Endodermal cell (in vitro differentiated cells): ENCODE data around the gene ZNF502. TPM values are rescaled to one million over a fixed set of nuclear protein-coding genes. Genes with fewer than 3 reads are reported as not detected.

Experiments
- DNase-seq: peaks from one replicate; pipeline ENCODE4 v3.0.0-alpha.2; 2017
- H3K27ac ChIP-seq: 2 replicates; pipeline ENCODE4 v1.5.1; 2013; ENCODE audit warnings: mild to moderate bottlenecking, low read depth, low read length, moderate library complexity
- H3K27me3 ChIP-seq: 2 replicates; pipeline ENCODE4 v1.6.1; 2013; ENCODE audit warnings: mild to moderate bottlenecking, low read length, moderate library complexity; ENCODE audit not compliant: insufficient read depth, control insufficient read depth, poor library complexity, severe bottlenecking
- H3K36me3 ChIP-seq: 2 replicates; pipeline ENCODE4 v1.7.0; 2013; ENCODE audit warnings: mild to moderate bottlenecking, low read length, moderate library complexity; ENCODE audit not compliant: control insufficient read depth, insufficient read depth
- H3K4me1 ChIP-seq: one replicate; pipeline ENCODE4 v1.7.0; 2013; ENCODE audit warnings: low read length; ENCODE audit not compliant: control insufficient read depth, insufficient read depth
- H3K4me3 ChIP-seq: 2 replicates; pipeline ENCODE4 v1.5.1; 2013; ENCODE audit warnings: mild to moderate bottlenecking, low read length, moderate library complexity
- H3K9ac ChIP-seq: 2 replicates; pipeline ENCODE4 v1.6.1; 2013; ENCODE audit warnings: mild to moderate bottlenecking, low read length, moderate library complexity; ENCODE audit not compliant: poor library complexity, severe bottlenecking; ENCODE audit errors: extremely low read depth
- H3K9me3 ChIP-seq: 2 replicates; pipeline ENCODE4 v1.6.1; 2013; ENCODE audit warnings: mild to moderate bottlenecking, low read length, moderate library complexity; ENCODE audit not compliant: control insufficient read depth
- H3K27ac Mint-ChIP-seq: 2 replicates; pipeline ENCODE4 v1.8.0; 2020; ENCODE audit warnings: mixed read lengths
- H3K27me3 Mint-ChIP-seq: 2 replicates; pipeline ENCODE4 v1.8.0; 2021; ENCODE audit warnings: mild to moderate bottlenecking, mixed read lengths; ENCODE audit not compliant: insufficient read depth
- H3K36me3 Mint-ChIP-seq: 2 replicates; pipeline ENCODE4 v1.8.0; 2020; ENCODE audit warnings: low read depth, mixed read lengths
- H3K4me1 Mint-ChIP-seq: 2 replicates; pipeline ENCODE4 v1.8.0; 2020; ENCODE audit warnings: mixed read lengths
- H3K4me3 Mint-ChIP-seq: 2 replicates; pipeline ENCODE4 v1.8.0; 2020; ENCODE audit warnings: mild to moderate bottlenecking, moderate library complexity, mixed read lengths
- H3K9me3 Mint-ChIP-seq: 2 replicates; pipeline ENCODE4 v1.8.0; 2020; ENCODE audit warnings: mild to moderate bottlenecking, mixed read lengths
- CTCF ChIP-seq: fragments of 200-600 bp; sonication (generic); conservative IDR thresholded peaks from 2 replicates; pipeline ENCODE4 v1.5.0; 2021; ENCODE audit warnings: antibody characterized with exemption, mild to moderate bottlenecking
- WGBS, 2 experiments: methylation state at CpG; one replicate each; pipeline versions ENCODE4 v1.1.5 to v1.1.7; 2013; ENCODE audit warnings: missing lambda C conversion rate in 2 of 2, mixed read lengths in 1 of 2; ENCODE audit not compliant: insufficient coverage in 1 of 2, insufficient read length in 1 of 2; 5-methylcytosine and 5-hydroxymethylcytosine counted together
- total RNA-seq, 2 donors: library from RNA; stranded (reverse); fragmentation: NEBNext Ultra II Directional in 1 of 2; extraction: Animal tissue kit (Norgen Biotek cat#: 25700) in 1 of 2; gene quantifications; 2 replicates in 1 of 2; 3 replicates in 1 of 2; pipeline ENCODE4 v1.2.1, GENCODE V29; 2021

Gene ZNF502
- total RNA-seq, 2 donors from 2014 or later, result 0.29 to 1.6 TPM

- Histone ChIP-seq H3K36me3 (peaks cover 40% of the 10 kb centered on the region), H3K4me1 (no peaks in the 10 kb centered on the region), H3K27ac (no peak within 1 kb of the TSS), H3K9ac (peak within 1 kb of the TSS; percentile 69), H3K27me3 (no peaks in the 10 kb centered on the region), H3K9me3 (peaks cover 92% of the 10 kb centered on the region), H3K4me3 (peak within 1 kb of the TSS; percentile 88)
- Mint-ChIP-seq H3K4me3 (peak within 1 kb of the TSS; percentile 77), H3K27ac (peak within 1 kb of the TSS; percentile 84), H3K4me1 (no peaks in the 10 kb centered on the region), H3K36me3 (peaks cover 48% of the 10 kb centered on the region), H3K27me3 (peaks cover 8% of the 10 kb centered on the region), H3K9me3 (peaks cover 88% of the 10 kb centered on the region)
- WGBS, 2 experiments, result 4 to 9% methylated on average over 18 to 46 of the region's 46 CpGs
- peak; percentile 96 for DNase-seq
- no peak for TF ChIP-seq CTCF
Observed at GRCh38 chr3:44729384-44729910, 17.0 kb downstream of the ZNF502 start, which contains the start of gene ZNF501. TSS of gene ZNF501 (plus strand) at chr3:44729635. CDS start at chr3:44734422, 4,787 bp downstream.

GRCh38 chr3:44734646-44735168 lies 22.2 kb downstream of the ZNF502 start:
- Histone ChIP-seq H3K27ac (no peak overlapping the region), H3K9ac (no peak overlapping the region), H3K4me3 (peak overlapping the region; percentile 47), H3K9me3 (peaks cover 81% of the 10 kb centered on the region), H3K36me3 (peaks cover 60% of the 10 kb centered on the region), H3K4me1 (no peaks in the 10 kb centered on the region), H3K27me3 (no peaks in the 10 kb centered on the region)
- no peaks in the 10 kb centered on the region for H3K27me3 Mint-ChIP-seq
- H3K9me3 Mint-ChIP-seq, result peaks cover 95% of the 10 kb centered on the region
- peaks cover 77% of the 10 kb centered on the region for H3K36me3 Mint-ChIP-seq
- H3K27ac Mint-ChIP-seq, result no peak overlapping the region
- WGBS, 2 experiments, result 94 to 100% methylated on average over 1 to 3 of the region's 3 CpGs
- no peak for DNase-seq
- no peaks in the 10 kb centered on the region for H3K4me1 Mint-ChIP-seq
- no peak overlapping the region for H3K4me3 Mint-ChIP-seq
- no peak for TF ChIP-seq CTCF

GRCh38 chr3:44761101-44761423 lies 48.6 kb downstream of the ZNF502 start:
- peaks cover 41% of the 10 kb centered on the region for H3K36me3 ChIP-seq
- H3K9ac ChIP-seq, result peak overlapping the region; percentile 94
- WGBS, 2 experiments, result 2 to 4% methylated on average over 11 to 15 of the region's 15 CpGs
- H3K9me3 Mint-ChIP-seq, result peaks cover 32% of the 10 kb centered on the region
- no peaks in the 10 kb centered on the region for H3K27me3 ChIP-seq
- peaks cover 5% of the 10 kb centered on the region for H3K4me1 Mint-ChIP-seq
- H3K36me3 Mint-ChIP-seq, result peaks cover 58% of the 10 kb centered on the region
- H3K27ac Mint-ChIP-seq, result peak overlapping the region; percentile 99
- DNase-seq, result no peak
- no peak for TF ChIP-seq CTCF
- peak overlapping the region; percentile 58 for H3K27ac ChIP-seq
- peaks cover 47% of the 10 kb centered on the region for H3K9me3 ChIP-seq
- no peaks in the 10 kb centered on the region for H3K27me3 Mint-ChIP-seq
- peak overlapping the region; percentile 90 for H3K4me3 ChIP-seq
- H3K4me1 ChIP-seq, result no peaks in the 10 kb centered on the region
- peak overlapping the region; percentile 93 for H3K4me3 Mint-ChIP-seq
